Adipocyte (in vitro differentiated cells): Measurements from ENCODE around the gene MORN4.

ENCODE experiments used
- DNase-seq: peaks from one replicate; pipeline ENCODE4 v3.0.0-alpha.2; 2015; ENCODE audit warnings: low read depth
- H3K27me3 ChIP-seq: replicated peaks from 2 replicates; pipeline ENCODE4 v1.7.0; 2013; ENCODE audit warnings: mild to moderate bottlenecking, low read length, moderate library complexity; ENCODE audit not compliant: control insufficient read depth, insufficient read depth
- H3K36me3 ChIP-seq: 2 replicates; pipeline ENCODE4 v1.7.0; 2013; ENCODE audit warnings: low read length, mild to moderate bottlenecking, moderate library complexity; ENCODE audit not compliant: control insufficient read depth, insufficient read depth, severe bottlenecking
- H3K4me1 ChIP-seq: 2 replicates; pipeline ENCODE4 v1.7.0; 2013; ENCODE audit warnings: mild to moderate bottlenecking, low read length, moderate library complexity; ENCODE audit not compliant: control insufficient read depth, insufficient read depth
- H3K4me3 ChIP-seq: 2 replicates; pipeline ENCODE4 v1.7.0; 2013; ENCODE audit warnings: mild to moderate bottlenecking, low read length, moderate library complexity
- H3K9ac ChIP-seq: 2 replicates; pipeline ENCODE4 v1.7.0; 2013; ENCODE audit warnings: mild to moderate bottlenecking, low read length, moderate library complexity
- H3K9me3 ChIP-seq: 2 replicates; pipeline ENCODE4 v1.7.0; 2013; ENCODE audit warnings: mild to moderate bottlenecking, low read length, moderate library complexity; ENCODE audit not compliant: control insufficient read depth

The MORN4 gene

DNA sequence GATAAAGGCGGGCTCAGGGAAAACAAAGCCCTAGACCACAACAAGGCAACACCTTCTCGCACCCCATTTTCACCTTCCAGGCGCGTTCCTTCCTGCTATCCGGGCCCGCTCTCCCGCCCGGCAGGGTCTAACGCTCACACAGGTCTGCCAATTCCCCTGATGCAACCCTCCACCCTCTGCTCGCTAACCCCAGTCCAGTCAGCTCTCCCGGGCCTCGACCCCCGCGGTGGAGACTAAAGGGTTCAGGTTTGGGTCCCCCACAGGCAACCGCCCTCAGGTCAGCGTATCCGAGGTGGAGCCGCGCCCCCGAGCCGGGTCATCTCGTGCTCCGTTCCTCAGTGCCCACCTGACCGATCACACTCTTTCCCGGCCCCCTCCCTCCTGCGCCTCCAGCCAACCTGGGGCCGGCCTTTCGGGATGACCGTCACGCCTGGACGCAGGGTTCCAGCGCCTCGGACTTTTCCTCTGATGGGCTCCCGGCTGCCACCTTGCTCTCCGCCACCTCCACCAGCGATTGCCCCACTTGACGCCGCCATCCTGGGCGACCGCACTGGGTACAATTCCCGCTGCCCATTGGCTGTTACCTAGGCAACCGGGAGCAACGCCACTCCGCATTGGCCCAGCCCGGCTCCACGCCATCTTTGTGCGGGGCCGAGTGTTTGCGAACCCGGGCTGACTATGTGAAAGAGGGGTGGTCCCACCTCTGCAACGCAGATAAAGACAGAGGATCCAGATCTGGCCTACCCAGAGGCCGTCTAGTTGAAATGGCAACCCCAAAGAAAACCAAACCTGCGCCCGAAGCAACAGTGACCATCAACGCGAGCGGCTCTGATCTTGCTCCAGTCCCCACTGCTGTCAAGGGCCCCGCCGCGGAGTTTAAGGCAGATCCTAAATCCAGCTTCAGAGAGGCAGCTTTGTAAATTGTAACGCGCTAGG is at the start of gene MORN4:
MORN4 (minus strand) TSS at position 552 of the 936 bp plus-strand sequence. CDS start 13,847 bp downstream, outside the sequence.
- H3K9ac ChIP-seq: peak within 1 kb of the TSS; percentile 80
- H3K36me3 ChIP-seq: no peaks in the 10 kb centered on the region
- no peaks in the 10 kb centered on the region for H3K27me3 ChIP-seq
- no peaks in the 10 kb centered on the region for H3K4me1 ChIP-seq
- peak within 1 kb of the TSS; percentile 88 for H3K4me3 ChIP-seq
- DNase-seq: peak; percentile 97
- no peaks in the 10 kb centered on the region for H3K9me3 ChIP-seq

DNA sequence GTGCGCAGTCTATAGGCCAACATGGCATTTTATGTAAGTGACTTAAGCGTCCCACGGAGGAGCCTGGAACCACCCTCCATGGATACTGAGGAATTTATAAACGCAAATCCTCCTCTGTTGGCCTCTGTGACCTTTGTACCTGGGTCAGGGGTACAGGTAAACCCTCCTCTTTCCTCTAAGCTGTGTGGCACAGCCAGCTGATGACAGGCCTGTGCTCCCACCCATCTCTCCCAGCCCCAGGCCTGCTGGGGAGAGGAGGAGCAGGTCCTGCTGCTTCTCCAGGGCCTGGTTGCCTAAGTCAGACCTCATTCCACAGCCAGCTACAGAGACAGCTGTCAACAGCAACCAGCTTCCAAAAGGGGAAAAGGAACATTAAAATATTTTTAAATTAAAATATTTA is 48.7 kb upstream of the MORN4 start:
- Histone ChIP-seq H3K4me3 (no peak overlapping the region), H3K27me3 (no peaks in the 10 kb centered on the region), H3K36me3 (peaks cover 21% of the 10 kb centered on the region), H3K4me1 (peaks cover 46% of the 10 kb centered on the region), H3K9me3 (no peaks in the 10 kb centered on the region), H3K9ac (no peak overlapping the region)
- no peak for DNase-seq

DNA sequence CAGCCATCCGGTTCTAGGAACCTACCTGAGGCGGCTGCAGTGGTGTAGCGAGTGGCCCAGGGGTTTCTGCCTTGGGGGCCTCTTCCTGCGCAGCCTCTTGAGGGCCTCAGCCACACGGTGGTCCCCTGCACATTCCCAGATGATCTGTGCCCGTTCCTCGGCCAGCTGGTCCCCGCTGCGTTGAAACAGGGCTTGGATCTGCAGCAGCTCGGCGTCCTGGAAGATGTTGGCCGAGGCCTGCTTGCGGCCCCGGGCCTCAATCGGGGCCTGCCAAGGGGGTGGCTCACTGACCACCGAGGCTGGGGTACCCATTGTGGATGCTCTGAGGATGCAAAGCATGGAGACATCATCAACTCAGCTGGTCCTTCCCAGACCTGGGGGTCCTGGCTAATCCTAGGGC is 46.3 kb upstream of the MORN4 start:
- DNase-seq: no peak
- H3K9me3 ChIP-seq: no peaks in the 10 kb centered on the region
- H3K4me3 ChIP-seq: no peak overlapping the region
- H3K9ac ChIP-seq: no peak overlapping the region
- peaks cover 42% of the 10 kb centered on the region for H3K36me3 ChIP-seq
- peaks cover 33% of the 10 kb centered on the region for H3K4me1 ChIP-seq
- H3K27me3 ChIP-seq: no peaks in the 10 kb centered on the region

DNA sequence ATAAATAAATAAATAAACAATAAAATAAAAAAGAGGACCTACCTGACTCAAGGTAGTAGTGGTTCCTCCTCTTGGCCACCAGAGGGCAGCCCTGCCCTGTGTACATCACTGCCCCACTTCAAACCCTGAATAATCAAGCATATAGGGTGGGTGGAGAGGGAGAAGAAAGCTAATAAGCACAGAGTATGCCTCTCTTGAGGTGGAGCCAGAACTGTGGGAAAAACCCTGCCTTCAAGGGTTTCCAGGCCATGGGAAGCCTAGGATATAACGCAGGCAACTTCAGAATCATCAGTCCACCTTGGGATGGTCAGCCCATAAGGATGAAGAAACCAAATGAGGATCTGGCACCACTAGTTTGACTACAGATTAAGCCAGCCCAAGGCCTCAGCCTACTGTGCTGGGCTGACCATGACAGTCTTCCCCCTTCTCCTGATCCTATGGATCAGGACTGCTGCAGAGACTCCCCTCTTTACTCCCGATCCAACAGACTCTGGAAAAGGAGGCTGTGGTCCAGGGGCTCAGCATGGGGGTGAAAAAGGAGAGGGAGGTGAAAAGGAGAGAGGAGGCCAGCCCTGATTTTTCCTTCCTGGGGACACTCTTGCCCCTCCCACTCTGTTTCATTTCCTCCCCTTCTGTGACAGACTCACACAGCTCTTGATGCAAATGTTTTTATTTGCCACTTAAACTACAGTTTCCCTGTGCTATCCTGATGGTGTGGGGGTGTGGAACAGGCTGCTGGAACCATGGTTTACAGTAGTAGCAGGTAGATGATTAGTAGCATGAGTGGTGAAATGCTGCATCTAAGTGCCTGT is 43.7 kb upstream of the MORN4 start:
- Histone ChIP-seq H3K36me3 (peaks cover 65% of the 10 kb centered on the region), H3K4me1 (peaks cover 19% of the 10 kb centered on the region), H3K4me3 (no peak overlapping the region), H3K27me3 (no peaks in the 10 kb centered on the region), H3K9me3 (no peaks in the 10 kb centered on the region), H3K9ac (peak overlapping the region; percentile 28)
- peak; percentile 75 for DNase-seq

DNA sequence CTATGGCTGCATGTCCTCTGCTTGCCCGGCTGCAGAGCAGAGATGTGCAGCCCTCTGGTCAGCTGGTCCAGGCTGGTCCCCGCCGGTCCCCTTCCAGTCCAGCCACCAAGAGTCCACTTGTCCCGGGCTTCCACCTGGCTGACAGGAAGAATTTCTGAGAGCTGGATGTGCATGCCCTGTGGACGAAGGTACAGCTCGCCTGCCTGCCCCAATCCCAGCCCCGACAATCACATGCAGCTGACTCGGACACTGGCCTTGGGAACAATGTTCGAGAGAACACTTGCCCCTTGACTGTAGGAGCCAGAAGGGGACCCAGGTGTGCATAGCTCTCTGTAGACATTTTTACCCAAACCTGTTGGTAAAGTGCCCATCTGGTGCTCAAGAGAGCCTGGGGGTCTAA is 41.9 kb upstream of the MORN4 start:
- no peaks in the 10 kb centered on the region for H3K27me3 ChIP-seq
- no peak for DNase-seq
- H3K4me3 ChIP-seq: no peak overlapping the region
- H3K4me1 ChIP-seq: peaks cover 18% of the 10 kb centered on the region
- H3K9ac ChIP-seq: no peak overlapping the region
- H3K9me3 ChIP-seq: no peaks in the 10 kb centered on the region
- peaks cover 75% of the 10 kb centered on the region for H3K36me3 ChIP-seq

DNA sequence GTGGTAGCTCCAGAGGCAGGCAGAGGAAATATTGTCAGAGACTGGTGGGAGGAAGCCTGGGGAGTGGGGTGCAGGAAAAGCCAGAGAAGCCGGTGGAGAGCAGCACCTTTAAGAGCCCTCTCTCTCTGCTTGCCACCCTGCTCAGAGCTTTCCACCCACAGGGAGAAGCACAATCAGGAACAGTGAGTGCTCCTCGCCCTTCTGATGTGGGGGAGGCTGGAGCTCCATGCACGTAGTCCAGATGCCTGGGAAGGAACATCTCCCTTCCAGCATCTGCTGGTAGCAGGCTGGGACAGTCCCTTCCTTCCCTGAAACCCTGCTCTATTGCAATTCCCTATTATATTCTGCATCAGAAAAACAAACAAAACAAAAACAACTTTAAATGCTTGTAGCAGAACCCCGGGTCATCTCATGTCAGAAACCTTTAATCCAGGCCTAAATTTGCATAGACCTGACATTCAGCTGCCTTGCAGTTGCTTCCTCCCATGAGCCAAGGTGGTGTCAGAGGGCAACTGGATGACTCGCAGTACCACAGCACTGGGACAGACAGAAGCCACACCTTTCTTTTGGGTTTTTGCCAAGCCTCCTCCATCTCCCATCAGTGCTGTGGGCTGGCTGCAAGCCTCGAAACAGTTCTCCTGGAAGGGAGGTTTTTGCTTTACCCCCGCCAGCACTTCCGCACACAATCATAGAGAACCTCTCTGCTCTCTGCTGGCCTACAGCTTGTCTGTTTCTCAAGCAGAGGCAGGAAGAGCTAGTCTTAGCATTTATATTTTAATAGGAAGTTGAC is 40.6 kb upstream of the MORN4 start:
- H3K4me1 ChIP-seq: peaks cover 29% of the 10 kb centered on the region
- no peak overlapping the region for H3K9ac ChIP-seq
- no peaks in the 10 kb centered on the region for H3K27me3 ChIP-seq
- H3K9me3 ChIP-seq: no peaks in the 10 kb centered on the region
- H3K36me3 ChIP-seq: peaks cover 80% of the 10 kb centered on the region
- H3K4me3 ChIP-seq: no peak overlapping the region
- DNase-seq: peak; percentile 54

DNA sequence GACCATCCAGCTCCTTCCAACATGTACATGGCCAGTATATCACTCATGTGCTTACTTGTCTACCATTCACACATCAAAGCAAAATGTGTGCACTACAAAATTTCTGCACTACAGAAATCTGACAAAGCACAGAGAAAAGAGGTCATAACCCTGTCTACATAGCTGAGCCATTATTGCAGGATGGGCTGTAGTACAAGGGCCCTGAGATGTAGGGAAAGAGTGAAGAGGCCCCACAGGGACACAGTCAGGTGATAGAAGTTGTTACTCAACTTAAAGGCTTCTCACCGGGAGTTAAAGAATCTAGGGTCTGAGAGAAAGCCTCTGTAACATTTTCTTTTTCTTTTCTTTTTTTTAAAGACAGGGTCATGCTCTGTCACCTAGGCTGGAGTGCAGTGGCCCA is 36.3 kb upstream of the MORN4 start:
- Histone ChIP-seq H3K27me3 (no peaks in the 10 kb centered on the region), H3K36me3 (peaks cover 80% of the 10 kb centered on the region)

DNA sequence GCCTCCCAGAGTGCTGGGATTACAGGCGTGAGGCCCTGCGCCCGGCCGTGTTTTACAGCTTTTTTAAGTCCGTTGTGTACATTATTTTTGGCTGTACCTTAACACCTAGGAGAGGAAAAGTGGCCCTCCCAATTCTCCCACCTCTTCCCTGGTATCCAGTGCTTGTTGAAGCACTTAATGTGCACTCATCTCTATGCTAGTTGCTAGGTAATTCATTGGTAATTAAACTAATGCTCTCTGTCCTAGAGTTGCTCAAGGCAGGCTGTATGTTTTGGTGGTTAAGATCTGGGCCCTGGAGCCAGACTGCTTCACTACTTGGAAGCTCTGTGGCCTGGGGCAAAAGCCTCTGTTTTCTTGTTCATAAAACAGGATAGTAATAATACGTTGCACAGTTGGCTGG is 34.2 kb upstream of the MORN4 start:
- DNase-seq: no peak
- no peak overlapping the region for H3K4me3 ChIP-seq
- no peak overlapping the region for H3K9ac ChIP-seq
- H3K9me3 ChIP-seq: no peaks in the 10 kb centered on the region
- H3K27me3 ChIP-seq: no peaks in the 10 kb centered on the region
- peaks cover 11% of the 10 kb centered on the region for H3K4me1 ChIP-seq
- H3K36me3 ChIP-seq: peaks cover 82% of the 10 kb centered on the region

More for the DNA sequence above, 36.3 kb upstream of the MORN4 start:
- Histone ChIP-seq H3K4me1 (peaks cover 20% of the 10 kb centered on the region), H3K9me3 (no peaks in the 10 kb centered on the region), H3K4me3 (peak overlapping the region; percentile 1), H3K9ac (no peak overlapping the region)
- no peak for DNase-seq

DNA sequence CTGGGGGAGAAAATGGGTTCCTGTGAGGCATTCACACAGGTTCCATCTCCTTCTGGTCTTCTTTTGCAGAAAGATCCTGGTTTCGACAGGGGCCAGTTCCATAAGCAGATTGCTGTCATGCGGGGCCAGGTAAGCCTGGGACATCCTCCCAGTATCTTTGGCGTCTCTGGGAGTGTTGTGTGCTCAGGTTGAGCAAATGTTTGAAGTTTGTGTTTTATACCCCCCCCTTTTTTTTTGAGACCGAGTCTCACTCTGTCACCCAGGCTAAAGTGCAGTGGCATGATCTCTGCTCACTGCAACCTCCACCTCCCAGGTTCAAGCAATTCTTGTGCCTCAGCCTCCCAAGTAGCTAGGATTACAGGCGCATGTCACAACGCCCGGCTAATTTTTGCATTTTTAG is 33.7 kb upstream of the MORN4 start:
- Histone ChIP-seq H3K4me1 (peaks cover 11% of the 10 kb centered on the region), H3K9me3 (no peaks in the 10 kb centered on the region), H3K27me3 (no peaks in the 10 kb centered on the region), H3K36me3 (peaks cover 84% of the 10 kb centered on the region), H3K4me3 (no peak overlapping the region), H3K9ac (no peak overlapping the region)
- DNase-seq: no peak

DNA sequence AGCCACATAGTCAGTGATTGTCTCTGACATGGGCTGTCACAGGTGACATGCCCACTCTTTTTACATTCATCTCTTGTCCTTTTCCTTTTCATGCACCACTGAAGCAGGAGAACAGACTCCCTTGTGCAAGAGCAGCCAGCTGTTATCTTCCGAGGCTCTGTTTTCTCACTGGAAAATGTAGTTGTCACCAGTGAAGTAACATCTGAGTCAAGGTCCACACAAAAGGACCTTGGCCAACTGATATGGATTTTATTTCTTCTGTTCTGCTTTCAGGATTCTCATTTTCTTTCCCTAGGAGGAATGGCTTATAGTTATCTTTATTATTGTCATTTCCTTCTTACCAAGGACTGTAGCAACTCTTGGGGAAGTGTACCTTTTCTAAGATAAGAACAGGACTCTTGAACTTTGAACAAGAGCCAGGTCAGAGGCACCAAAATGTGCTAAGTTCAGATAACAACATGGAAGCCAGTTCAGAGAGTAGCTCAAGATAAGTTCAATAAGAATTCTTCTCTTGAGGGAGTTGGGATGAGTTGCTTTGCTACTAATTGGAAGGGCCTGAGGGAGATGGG is 31.1 kb upstream of the MORN4 start:
- Histone ChIP-seq H3K4me1 (peaks cover 9% of the 10 kb centered on the region), H3K4me3 (no peak overlapping the region), H3K9me3 (no peaks in the 10 kb centered on the region), H3K36me3 (peaks cover 69% of the 10 kb centered on the region), H3K27me3 (no peaks in the 10 kb centered on the region), H3K9ac (no peak overlapping the region)
- DNase-seq: no peak
